Activated effector memory CD4-positive, alpha-beta T cell treated with anti-CD3 and anti-CD28 coated beads, Interleukin-2, amount 50 U/mL, for 16 hours (primary cell): ENCODE results near the gene TFB1M.
"Not testable (repeated sequence)": the region's sequence is repeated elsewhere in the genome, so short reads cannot be mapped to it uniquely, and the experiment has no call there.

ENCODE experiments used
- DNase-seq: peaks from one replicate; pipeline ENCODE4 v3.0.0-alpha.2; 2020

Gene TFB1M

GRCh38 chr6:155329460-155330132 lies 15.3 kb upstream of the TFB1M start:
- no peak for DNase-seq

DNA sequence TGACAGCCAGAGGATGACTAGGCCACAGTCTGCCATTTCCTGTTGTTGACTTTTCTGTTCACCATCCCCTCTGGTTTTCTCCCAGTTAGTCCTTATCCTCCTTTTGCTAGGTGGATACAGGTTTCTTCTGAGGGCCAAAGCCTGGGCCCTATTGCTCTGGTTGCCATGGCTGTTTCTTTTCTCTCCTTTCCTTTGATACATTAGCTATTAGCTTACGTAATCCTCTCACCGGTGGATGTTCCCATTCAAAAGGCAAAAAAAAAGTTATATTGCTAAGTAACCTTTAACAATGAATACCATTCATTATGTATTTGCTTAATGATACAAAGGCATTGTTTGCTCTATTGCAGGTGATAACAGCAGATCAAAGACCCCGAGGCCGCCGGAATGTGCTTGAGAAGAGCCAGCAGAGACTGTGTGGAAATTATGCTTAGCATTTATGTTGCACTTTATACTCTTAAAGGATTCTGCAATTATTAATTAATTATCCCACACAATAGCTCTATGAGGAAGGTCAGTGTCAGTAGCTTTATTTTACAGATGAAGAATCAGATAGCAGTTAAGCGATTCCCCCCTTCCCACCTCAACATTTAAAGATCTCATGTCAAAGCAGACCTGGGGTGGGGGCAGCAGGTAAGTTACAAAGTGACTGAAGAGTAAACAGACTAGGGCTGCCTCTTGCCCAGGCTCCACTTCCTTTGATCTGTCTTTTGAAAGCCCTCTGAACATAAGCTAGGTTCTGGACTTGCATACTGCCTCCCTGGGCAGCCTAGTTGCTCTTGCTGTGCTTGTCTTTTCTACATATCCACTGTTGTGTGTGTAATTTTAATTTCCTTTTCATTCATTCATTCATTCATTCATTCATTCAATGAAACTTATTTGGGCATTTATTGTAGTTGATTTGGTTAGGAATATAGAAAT lies 14.5 kb upstream of the TFB1M start:
- no peak for DNase-seq

DNA sequence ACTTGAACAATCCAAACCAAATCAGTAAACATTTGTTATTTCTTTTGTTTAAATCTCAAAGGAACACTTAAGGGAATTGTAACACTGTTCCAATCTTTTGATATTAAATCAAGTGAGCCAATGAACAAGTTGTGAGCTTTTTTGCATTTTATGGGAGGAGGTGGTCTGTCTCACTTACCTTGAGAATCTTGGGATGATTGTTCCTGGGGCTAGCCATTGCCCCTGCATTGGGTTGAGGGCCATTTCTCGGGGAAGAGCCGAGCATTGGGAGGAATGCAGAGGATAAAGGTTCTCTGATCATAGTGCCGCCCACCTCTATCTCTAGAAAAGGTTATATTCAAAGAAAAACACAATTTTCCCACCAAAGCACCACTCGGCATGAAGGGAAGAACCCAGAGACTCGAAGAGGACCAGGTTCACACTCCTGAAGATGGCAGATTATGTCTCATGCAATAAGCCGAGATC lies 13.8 kb upstream of the TFB1M start:
- no peak for DNase-seq

GRCh38 chr6:155327326-155328073 lies 13.2 kb upstream of the TFB1M start:
- peak; percentile 84 for DNase-seq

GRCh38 chr6:155325700-155326516 lies 11.6 kb upstream of the TFB1M start:
- no peak for DNase-seq

GRCh38 chr6:155324993-155325392 lies 10.7 kb upstream of the TFB1M start:
- no peak for DNase-seq

DNA sequence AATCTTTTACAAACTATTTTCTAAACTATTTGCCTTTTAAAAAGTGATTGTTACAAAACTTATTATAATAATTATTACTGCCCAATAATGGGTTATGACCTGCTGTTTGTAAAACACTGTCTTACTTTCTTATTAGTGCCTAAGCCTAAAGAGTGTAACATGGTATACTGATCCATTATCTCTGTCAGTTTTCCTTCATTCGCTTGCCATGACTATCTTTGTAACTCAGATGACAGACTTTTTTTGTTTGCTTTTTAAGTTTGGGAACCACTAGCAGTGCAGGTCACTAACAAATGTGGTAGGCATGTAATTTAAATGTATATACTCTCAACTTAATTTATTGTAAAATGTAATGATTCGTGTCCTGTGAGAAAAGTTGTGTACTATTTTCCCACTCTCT lies 9.9 kb upstream of the TFB1M start:
- DNase-seq = no peak

GRCh38 chr6:155319902-155320301 lies 5.6 kb upstream of the TFB1M start:
- DNase-seq = no peak

GRCh38 chr6:155317186-155317585 lies 2.9 kb upstream of the TFB1M start:
- DNase-seq = no peak

DNA sequence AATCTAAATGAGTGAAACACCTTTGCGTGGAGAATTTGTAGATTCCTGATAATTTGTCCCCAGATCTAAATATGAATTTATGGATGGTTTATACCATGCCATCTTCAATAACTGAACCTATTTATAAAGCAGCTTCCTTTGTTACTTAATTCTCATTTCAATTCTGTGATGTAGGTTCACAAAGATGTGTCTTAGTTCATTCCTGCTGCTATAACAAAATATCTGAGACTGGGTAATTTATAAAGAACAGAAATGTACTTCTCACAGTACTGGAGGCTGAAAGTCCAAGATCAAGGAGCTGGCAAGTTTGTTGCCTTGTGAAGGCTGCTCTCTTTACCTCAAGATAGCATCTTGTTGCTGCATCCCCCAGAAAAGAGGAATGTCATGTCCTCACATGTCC lies 2.1 kb upstream of the TFB1M start:
- DNase-seq = no peak

GRCh38 chr6:155315516-155315871 lies 1.2 kb upstream of the TFB1M start:
- DNase-seq = no peak

DNA sequence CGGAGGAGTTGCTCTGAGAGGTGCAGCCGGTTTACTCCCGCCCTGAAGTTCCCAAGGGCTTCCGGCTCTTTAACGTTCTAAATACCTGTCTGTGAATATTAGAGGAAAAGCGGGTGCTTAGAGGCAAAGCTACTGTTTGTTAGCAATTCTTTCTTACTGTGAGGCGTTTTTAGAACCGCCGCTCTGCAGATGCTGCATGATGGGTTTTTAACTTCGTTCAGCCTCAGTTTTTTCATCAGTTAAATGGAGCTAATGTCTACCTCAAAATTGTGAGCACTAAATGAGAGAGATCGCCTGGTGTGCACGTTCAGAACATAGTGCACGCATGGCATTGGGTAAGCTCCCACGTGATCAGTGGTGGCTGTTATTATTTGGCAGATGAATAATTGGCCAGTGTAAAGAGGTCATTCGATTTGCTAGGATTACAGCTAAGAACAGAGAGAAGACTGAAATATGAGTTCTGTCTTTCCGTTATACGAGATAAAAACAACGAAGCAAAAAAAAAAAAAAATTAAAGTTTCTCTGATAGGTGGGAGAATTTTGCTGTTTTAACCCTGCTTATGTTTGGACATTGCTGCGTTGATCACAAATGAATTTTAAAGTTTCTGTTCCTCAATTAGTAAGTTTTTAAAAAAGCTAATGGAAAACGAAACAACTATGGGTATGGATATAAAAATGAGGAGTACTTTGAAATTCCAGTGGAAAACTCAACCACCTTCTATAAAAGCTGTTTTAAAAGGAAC lies 660 bp upstream of the TFB1M start:
- DNase-seq = peak; percentile 79

DNA sequence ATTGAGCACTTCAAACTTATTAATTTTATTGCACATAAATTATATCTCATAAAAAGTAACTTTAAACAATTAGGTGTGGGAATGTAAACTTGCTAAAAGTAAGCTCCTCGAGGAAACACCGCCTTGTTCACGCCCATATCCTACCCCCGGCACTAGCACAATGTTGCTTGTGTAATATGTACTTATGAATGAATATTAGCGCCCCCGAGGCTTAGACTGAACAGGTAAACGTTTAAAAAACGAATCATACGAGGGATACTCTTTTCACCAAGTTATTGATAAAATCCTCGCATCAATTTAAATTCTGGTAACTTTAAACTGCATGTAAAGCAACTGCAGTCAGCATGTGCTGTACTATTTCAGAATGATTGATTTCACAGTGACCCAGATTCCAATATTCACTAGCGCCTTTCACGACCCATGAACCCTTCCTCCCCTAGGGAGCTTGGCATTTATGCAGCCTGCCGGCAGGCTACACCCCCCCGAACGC lies 637 bp downstream of the TFB1M start:
- DNase-seq = no peak

- not testable (repeated sequence) for DNase-seq
These were observed 1.3 kb downstream of the TFB1M start for GRCh38 chr6:155312950-155313349.

DNA sequence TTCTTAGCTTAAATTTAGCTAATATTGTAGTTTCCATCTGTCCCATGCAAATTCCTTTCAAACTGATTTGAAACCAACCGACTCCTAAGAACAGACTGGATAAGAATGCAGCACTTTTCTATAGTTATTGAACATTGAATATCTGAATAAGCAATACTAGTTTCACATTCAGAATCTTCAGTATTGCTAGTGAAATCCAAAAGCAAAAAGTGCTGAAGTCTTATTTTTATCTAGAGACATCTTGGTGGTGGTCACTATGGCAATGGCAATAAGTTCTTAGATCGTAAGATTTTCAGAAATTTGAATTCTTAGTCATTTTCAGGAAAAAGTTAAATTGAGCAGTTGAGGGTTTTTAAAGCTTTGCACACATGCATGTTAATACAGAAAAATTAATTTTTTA lies 2.7 kb downstream of the TFB1M start:
- no peak for DNase-seq

- DNase-seq = no peak
These were observed 3.2 kb downstream of the TFB1M start for GRCh38 chr6:155311086-155311485.

- DNase-seq = no peak
These were observed 3.7 kb downstream of the TFB1M start for GRCh38 chr6:155310596-155310995.

DNA sequence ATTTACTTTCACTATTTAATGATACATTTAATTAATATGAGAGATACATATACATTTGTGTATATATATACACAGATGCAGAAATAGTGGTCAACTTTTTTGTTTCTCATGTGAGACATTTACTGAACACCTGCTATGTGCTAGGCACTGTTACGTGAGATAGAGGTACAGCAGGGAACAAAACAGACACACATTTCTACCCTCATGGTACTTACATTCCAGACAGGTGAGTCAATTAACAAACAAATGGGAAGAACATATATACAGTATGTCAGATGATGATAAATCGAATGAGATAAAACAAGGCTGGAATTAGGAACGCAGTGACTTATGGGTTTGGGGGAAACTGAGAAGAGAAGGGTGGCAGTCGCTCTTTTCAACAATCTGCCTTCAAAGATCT lies 5.1 kb downstream of the TFB1M start:
- DNase-seq = no peak

DNA sequence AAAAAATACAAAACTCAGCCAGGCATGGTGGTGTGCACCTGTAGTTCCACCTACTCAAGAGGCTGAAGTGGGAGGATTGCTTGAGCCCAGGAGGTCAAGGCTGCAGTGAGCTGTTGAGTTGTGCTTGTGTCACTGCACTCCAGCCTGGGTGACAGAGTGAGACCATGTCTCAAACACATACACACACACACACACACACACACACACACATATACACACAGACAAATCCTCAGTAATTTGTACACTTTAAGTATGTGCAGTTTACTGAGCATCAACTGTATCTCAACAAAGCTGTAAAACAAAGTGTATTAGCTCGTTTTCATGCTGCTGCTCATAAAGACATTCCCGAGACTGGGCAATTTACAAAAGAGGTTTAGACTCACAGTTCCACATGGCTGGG lies 7.3 kb downstream of the TFB1M start:
- no peak for DNase-seq

DNA sequence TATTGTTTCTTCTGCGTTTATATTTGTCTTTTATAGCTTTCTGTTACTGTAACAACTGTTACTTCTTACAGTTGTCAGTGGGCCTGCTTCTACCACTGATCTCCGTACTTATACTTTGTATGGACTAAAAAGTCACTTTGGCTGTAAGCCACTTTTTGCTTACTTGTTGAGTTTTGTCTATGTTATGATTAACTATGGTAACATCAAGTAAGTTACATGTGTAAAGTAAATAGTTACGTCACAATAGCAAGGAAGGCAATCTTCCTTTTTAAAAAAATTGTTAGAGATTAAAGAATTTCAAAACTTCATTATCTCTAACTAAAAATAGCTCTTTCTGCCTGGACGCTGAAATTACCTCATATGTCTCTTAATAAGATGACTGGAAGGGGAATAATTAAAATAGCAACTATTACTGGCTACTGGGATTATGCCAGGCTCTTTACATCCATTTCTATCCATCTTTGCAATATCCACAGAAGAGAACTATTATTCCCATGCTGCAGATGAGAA lies 10.9 kb downstream of the TFB1M start:
- DNase-seq = no peak

DNA sequence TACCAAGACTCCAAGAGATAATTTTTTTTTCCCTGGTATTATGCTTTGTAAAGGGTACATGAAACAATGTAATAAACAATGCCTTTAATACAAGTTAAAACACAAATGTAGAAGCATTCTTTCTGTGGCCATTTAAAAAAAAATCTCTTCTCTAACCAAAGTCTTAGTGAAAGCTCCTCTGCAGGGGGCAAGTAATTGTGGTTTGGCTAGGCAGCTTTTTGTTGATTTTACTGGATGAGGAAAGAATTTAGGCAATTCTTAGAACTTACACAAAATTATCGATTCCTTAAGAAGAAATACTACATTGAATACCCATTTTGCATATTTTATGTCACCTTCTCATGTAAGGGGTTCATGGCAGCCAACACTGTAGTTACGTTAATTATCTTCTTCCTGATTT lies 12.4 kb downstream of the TFB1M start:
- no peak for DNase-seq

DNA sequence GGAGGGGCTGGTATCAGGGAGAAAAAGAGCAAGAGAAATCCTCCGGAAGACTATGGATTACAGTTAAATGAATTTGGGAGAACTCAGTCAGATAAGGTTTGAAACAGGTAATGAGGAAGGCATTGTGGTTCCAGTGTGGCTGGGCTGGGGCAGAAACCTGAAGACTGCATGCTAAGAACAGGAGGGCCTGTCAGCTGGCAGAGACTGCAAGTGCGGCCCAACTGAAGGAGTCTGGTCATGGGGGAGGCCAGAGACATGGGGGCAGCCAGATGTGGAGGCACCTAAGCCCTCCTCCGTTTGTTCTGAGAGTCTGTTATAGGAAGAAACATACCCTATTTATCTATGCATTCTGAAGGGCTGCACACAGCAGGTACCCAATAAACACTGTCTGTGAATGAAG lies 16.6 kb downstream of the TFB1M start:
- DNase-seq = no peak
